ENCODE data around the gene EFHD1. TPM values are rescaled to one million over a fixed set of nuclear protein-coding genes. Genes with fewer than 3 reads are reported as not detected.

The EFHD1 gene
- total and polyA plus RNA-seq, 2 of the 13 experiments (the other 11 are each of a cell fraction or from before 2014, with no cell fraction given), result 0.09 TPM; not detected in 1

DNA sequence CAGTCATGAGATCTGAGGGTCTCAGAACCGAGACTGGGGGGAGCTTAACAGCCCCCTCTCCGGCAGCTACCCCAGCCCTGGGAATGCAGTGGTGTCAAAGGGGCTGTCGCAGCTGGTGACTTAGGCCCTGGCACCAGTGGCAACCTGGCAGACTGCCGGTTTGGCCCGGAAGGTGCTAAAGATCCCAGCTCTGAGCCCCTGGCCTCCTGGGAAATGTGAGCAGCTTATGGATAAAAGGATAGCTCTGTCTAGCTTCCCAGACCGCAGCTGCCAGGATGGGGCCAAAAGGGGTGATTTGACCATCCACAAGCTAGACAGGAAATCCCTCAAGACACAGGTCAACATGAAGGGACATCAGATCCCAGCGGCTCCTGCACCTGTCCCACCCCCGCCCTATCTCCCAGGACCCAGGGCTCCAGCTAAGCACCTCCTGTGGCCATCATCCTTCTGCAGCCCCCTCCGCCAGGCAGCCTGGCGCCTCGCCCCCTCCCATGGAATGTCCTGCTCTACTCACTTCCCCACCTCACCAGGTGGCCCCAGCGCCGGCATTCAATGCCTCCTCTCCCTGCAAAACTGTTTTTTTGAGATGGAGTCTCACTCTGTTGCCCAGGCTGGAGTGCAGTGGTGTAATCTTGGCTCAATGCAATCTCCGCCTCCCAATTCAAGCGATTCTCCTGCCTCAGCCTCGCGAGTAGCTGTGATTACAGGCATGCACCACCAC, 33.2 kb upstream of the EFHD1 start:
- Histone ChIP-seq H3K27ac (ENCODE audit: extremely low read length, insufficient read depth, low read length) (no peak overlapping the region), H3K79me2 (ENCODE audit: insufficient read depth, low read length) (no peaks in the 10 kb centered on the region), H3K4me1 (ENCODE audit: insufficient read depth, low read length) (no peaks in the 10 kb centered on the region), H3K9ac (ENCODE audit: insufficient read depth, low read depth, low read length) (no peak overlapping the region), H4K20me1 (ENCODE audit: insufficient read depth, low read length) (no peaks in the 10 kb centered on the region), H2AFZ (ENCODE audit: low read length) (no peak overlapping the region), H3K36me3 (replicated peaks in 1 of 2; ENCODE audit: control insufficient read depth in 1 of 2, insufficient read depth in 2 of 2, low read length in 2 of 2) (no peaks in the 10 kb centered on the region), H3K4me3 (replicated peaks in 1 of 3; ENCODE audit: insufficient read depth in 1 of 3, low read depth in 2 of 3, low read length in 3 of 3) (no peak overlapping the region), H3K27me3 (ENCODE audit: control insufficient read depth in 1 of 2, insufficient read depth in 2 of 2, low read length in 2 of 2) (peaks cover 0 to 8% of the 10 kb centered on the region in 2 experiments; a peak in 3 of 5 replicates), H3K9me3 (ENCODE audit: low read length) (no peaks in the 10 kb centered on the region), H3K4me2 (ENCODE audit: low read depth, low read length) (no peak overlapping the region)
- TF ChIP-seq ZNF431 (CRISPR knock-in tag; IDR thresholded peaks at IDR 0.05; ENCODE audit: borderline replicate concordance, low read depth) (no peak), MAF1 (CRISPR knock-in tag; IDR thresholded peaks at IDR 0.05; ENCODE audit: borderline replicate concordance) (no peak), GATAD1 (CRISPR knock-in tag; IDR thresholded peaks at IDR 0.05) (no peak), ZNF234 (CRISPR knock-in tag; conservative IDR thresholded peaks at IDR 0.05) (no peak), SP5 (CRISPR knock-in tag; IDR thresholded peaks at IDR 0.05; ENCODE audit: borderline replicate concordance, low read depth) (no peak), ZNF605 (CRISPR knock-in tag; IDR thresholded peaks at IDR 0.05) (no peak), ZSCAN9 (CRISPR knock-in tag; IDR thresholded peaks at IDR 0.05; ENCODE audit: borderline replicate concordance) (no peak)
- TF ChIP-seq, protein P1, sequence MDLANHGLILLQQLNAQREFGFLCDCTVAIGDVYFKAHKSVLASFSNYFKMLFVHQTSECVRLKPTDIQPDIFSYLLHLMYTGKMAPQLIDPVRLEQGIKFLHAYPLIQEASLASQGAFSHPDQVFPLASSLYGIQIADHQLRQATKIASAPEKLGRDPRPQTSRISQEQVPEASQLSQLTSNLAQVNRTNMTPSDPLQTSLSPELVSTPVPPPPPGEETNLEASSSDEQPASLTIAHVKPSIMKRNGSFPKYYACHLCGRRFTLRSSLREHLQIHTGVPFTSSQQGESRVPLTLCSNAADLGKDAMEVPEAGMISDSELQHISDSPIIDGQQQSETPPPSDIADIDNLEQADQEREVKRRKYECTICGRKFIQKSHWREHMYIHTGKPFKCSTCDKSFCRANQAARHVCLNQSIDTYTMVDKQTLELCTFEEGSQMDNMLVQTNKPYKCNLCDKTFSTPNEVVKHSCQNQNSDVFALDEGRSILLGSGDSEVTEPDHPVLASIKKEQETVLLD (CRISPR knock-in tag; IDR thresholded peaks at IDR 0.05; ENCODE audit: low read depth), result no peak
- TF ChIP-seq, protein P2, sequence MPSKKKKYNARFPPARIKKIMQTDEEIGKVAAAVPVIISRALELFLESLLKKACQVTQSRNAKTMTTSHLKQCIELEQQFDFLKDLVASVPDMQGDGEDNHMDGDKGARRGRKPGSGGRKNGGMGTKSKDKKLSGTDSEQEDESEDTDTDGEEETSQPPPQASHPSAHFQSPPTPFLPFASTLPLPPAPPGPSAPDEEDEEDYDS (CRISPR knock-in tag; IDR thresholded peaks at IDR 0.05), result no peak
- FAIRE-seq, result no peak
- POLR2A ChIA-PET, result no interaction called here
- in situ Hi-C loops (cut with HindIII; ENCODE audit: extremely low pct_ligation_motif_present, low pct_unique_long_range_greater_than_20kb) (no loop called here), intact Hi-C loops (cut with micrococcal nuclease; ENCODE audit: unreplicated experiment) (loop anchor here (10.0 kb wide), 1 partner anchor 145 kb away; no protein-coding TSS in a partner anchor)
- WGBS (ENCODE audit: low lambda C conversion rate), result 57% methylated on average over 13 of the region's 17 CpGs
- no TSS peak for BruUV-seq (replicated peaks)
- DNase-seq (ENCODE audit: low spot score), result no peak
- CTCF ChIA-PET (ENCODE audit: low intra/inter-chr PET ratio, low total read pairs), result no interaction called here
- no peak for ATAC-seq

All from HepG2 (cell line).